Esophagus squamous epithelium (tissue), 4 donors: ENCODE results near the gene CADM4.

Experiments used
- POLR2A ChIP-seq, 4 donors: fragments of 450-650 bp; IDR thresholded peaks; one replicate each; pipeline ENCODE4 v1.6.1; 2017; ENCODE audit warnings: antibody characterized with exemption in 4 of 4, mild to moderate bottlenecking in 4 of 4, moderate library complexity in 3 of 4
- TF ChIP-seq, protein P1 (sequence below), 6 experiments: fragments of 450-650 bp in 4 of 6; fragments of 200-600 bp in 2 of 6; sonication (generic) in 2 of 6; IDR thresholded peaks; one replicate each; pipeline ENCODE4 v1.5.1; 2016 to 2019; ENCODE audit warnings: antibody characterized with exemption in 6 of 6, mild to moderate bottlenecking in 4 of 6, moderate library complexity in 4 of 6

DNA sequence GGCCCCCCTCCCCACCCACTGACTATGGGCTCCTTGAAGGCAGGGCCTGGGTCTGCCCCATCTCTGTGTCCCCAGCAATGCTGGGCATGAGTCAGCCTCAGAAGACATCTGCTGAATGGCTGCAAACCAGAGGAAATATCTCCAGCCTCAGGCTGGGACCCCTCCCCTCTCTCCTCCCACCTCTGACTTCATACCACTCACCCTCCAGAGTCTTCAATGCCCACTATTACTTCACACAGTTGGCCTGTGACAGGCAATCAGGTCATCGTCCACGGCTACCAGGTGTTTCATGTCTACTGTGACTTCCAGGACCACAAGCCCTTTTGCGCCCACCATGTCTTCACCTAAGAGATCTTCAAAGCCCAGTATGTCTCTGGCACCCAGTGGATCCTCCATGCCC is 27.9 kb downstream of the CADM4 start, which contains the start of gene SRRM5:
- TF ChIP-seq, protein P1, sequence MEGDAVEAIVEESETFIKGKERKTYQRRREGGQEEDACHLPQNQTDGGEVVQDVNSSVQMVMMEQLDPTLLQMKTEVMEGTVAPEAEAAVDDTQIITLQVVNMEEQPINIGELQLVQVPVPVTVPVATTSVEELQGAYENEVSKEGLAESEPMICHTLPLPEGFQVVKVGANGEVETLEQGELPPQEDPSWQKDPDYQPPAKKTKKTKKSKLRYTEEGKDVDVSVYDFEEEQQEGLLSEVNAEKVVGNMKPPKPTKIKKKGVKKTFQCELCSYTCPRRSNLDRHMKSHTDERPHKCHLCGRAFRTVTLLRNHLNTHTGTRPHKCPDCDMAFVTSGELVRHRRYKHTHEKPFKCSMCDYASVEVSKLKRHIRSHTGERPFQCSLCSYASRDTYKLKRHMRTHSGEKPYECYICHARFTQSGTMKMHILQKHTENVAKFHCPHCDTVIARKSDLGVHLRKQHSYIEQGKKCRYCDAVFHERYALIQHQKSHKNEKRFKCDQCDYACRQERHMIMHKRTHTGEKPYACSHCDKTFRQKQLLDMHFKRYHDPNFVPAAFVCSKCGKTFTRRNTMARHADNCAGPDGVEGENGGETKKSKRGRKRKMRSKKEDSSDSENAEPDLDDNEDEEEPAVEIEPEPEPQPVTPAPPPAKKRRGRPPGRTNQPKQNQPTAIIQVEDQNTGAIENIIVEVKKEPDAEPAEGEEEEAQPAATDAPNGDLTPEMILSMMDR (IDR thresholded peaks at IDR 0.05) = no peak
- no peak for TF ChIP-seq POLR2A (IDR thresholded peaks at IDR 0.05)
